ENCODE data around the gene KIAA1549. TPM values are rescaled to one million over a fixed set of nuclear protein-coding genes. Genes with fewer than 3 reads are reported as not detected.

The KIAA1549 gene
- total RNA-seq, 4 donors from 2014 or later, result 2.3 to 3.2 (median 2.8) TPM

DNA sequence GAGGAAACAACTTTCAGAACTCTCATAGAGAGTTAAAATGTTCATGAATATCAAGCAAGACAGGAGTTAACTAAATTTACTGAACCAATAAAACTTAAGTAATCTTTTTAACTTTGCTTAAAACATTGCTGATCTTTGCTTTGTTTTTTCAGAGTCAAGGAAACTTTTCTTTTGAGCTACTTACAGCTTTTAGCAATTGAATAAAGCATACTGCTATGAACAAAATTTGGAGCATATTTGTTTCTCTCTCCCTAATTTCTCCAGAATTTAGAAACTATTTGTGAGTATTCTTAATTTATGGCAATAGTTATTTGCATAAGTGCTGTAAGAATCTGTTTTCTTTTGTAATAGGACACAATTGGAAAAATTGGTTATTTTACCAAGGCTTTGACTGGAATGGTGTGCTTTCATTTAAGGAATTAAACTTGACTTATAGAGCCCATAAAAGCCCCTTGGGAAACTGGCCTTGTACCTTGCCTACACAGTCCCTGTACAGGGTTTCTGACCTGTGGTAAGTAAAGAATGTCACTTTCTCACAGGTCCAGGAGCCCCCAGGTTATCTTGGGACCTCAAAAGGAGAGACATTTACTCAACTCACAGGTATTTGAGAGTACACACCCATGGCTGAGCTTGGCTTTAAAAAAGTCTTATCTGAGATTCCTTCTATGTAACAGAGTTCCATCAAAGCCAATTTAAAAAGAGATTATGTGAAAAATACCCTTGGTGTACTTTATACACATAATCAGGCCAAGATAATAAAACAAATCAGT lies 23.3 kb upstream of the KIAA1549 start:
- TF ChIP-seq POLR2AphosphoS5 (IDR thresholded peaks at IDR 0.05) (no peak), EP300 (IDR thresholded peaks at IDR 0.05) (no peak), POLR2A (IDR thresholded peaks at IDR 0.05; ENCODE audit: low read depth) (no peak)
- TF ChIP-seq, protein P1, sequence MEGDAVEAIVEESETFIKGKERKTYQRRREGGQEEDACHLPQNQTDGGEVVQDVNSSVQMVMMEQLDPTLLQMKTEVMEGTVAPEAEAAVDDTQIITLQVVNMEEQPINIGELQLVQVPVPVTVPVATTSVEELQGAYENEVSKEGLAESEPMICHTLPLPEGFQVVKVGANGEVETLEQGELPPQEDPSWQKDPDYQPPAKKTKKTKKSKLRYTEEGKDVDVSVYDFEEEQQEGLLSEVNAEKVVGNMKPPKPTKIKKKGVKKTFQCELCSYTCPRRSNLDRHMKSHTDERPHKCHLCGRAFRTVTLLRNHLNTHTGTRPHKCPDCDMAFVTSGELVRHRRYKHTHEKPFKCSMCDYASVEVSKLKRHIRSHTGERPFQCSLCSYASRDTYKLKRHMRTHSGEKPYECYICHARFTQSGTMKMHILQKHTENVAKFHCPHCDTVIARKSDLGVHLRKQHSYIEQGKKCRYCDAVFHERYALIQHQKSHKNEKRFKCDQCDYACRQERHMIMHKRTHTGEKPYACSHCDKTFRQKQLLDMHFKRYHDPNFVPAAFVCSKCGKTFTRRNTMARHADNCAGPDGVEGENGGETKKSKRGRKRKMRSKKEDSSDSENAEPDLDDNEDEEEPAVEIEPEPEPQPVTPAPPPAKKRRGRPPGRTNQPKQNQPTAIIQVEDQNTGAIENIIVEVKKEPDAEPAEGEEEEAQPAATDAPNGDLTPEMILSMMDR (IDR thresholded peaks at IDR 0.05), result no peak
- Histone ChIP-seq H3K4me1 (no peaks in the 10 kb centered on the region), H3K4me3 (no peak overlapping the region), H3K27ac (replicated peaks in 1 of 4) (no peak overlapping the region), H3K36me3 (no peaks in the 10 kb centered on the region), H3K9me3 (peaks cover 0 to 9% (median 0%) of the 10 kb centered on the region in 4 donors), H3K27me3 (no peaks in the 10 kb centered on the region)
- peak; percentile 21 for DNase-seq (ENCODE audit: extremely low spot score)
- intact Hi-C loops (cut with DNase I), result no loop called here

DNA sequence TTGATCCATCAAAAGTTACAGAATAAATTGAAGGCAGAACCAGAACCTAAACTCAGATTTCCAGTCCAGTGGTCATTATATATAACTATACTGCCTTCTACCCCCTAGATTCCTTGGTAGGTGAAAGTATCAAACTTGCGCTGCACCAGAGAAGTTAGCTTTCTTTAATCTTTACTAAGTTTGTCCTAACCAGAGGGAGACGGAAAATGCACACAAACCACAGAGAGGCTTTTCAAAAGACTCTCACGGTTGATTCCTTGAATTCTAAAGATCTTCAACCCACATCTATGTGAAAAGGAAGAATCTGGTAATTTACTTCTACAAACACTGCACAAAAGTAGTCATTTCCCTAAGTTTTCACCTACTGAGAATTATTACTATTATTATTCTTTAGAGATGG lies 18.2 kb upstream of the KIAA1549 start:
- TF ChIP-seq, protein P1 (IDR thresholded peaks at IDR 0.05), result no peak
- no peak overlapping the region for H3K4me3 ChIP-seq

DNA sequence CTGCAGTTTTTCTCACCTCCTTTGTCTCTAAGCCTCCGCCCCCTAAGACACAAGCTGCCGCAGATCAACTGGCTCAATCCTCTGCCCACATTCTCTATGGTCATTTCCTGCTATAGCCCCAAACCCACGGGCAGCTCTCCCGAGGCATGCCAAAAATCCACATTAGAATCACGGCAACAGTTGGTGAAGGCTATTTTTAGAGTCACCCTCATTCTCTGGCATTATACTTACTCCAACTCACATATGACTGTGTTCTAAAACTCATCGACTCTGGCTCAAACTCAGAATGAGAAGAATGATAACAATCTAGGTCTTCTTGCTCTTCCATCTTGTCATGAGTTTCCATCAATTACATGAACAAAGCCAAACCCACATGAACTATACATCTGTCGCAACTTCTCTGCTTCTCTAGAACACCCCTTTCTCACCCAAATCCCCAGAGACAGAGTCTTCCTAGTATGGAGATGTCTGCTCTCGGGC lies 10.9 kb upstream of the KIAA1549 start:
- no peaks in the 10 kb centered on the region for H3K36me3 ChIP-seq
- intact Hi-C loops (cut with DNase I), result no loop called here
- H3K9me3 ChIP-seq, result peaks cover 0 to 9% (median 8%) of the 10 kb centered on the region in 4 donors
- 68% methylated on average over 8 of the region's 8 CpGs for WGBS
- no peak for DNase-seq (ENCODE audit: extremely low spot score)
- H3K27ac ChIP-seq (replicated peaks in 1 of 4), result no peak overlapping the region
- H3K4me3 ChIP-seq, result no peak overlapping the region
- H3K4me1 ChIP-seq, result no peaks in the 10 kb centered on the region
- TF ChIP-seq, protein P1 (IDR thresholded peaks at IDR 0.05), result no peak
- TF ChIP-seq POLR2AphosphoS5 (IDR thresholded peaks at IDR 0.05) (no peak), EP300 (IDR thresholded peaks at IDR 0.05) (no peak), POLR2A (IDR thresholded peaks at IDR 0.05; ENCODE audit: low read depth) (no peak)
- no peaks in the 10 kb centered on the region for H3K27me3 ChIP-seq

More for the DNA sequence above, 18.2 kb upstream of the KIAA1549 start:
- H3K36me3 ChIP-seq, result no peaks in the 10 kb centered on the region
- no peak overlapping the region for H3K27ac ChIP-seq (replicated peaks in 1 of 4)
- 85% methylated on average over 3 of the region's 3 CpGs for WGBS
- peaks cover 0 to 4% (median 0%) of the 10 kb centered on the region in 4 donors for H3K9me3 ChIP-seq
- no peak for DNase-seq (ENCODE audit: extremely low spot score)
- H3K27me3 ChIP-seq, result no peaks in the 10 kb centered on the region
- intact Hi-C loops (cut with DNase I), result no loop called here
- H3K4me1 ChIP-seq, result no peaks in the 10 kb centered on the region

- H3K9me3 ChIP-seq, result peaks cover 0 to 12% (median 8%) of the 10 kb centered on the region in 4 donors
- WGBS, result 100% methylated on average over 1 of the region's 1 CpG
- H3K27me3 ChIP-seq, result no peaks in the 10 kb centered on the region
- no peak for TF ChIP-seq POLR2AphosphoS5 (IDR thresholded peaks at IDR 0.05)
- no peak overlapping the region for H3K4me3 ChIP-seq
- no peaks in the 10 kb centered on the region for H3K36me3 ChIP-seq
- intact Hi-C loops (cut with DNase I), result loop anchor here (10.0 kb wide), 1 partner anchor 103 kb away; no protein-coding TSS in a partner anchor
- DNase-seq (ENCODE audit: extremely low spot score), result no peak
- no peaks in the 10 kb centered on the region for H3K4me1 ChIP-seq
- H3K27ac ChIP-seq (replicated peaks in 1 of 4), result no peak overlapping the region
Measured at GRCh38 chr7:138987686-138988085, 6.5 kb upstream of the KIAA1549 start.

- 30% methylated on average over 14 of the region's 14 CpGs for WGBS
- intact Hi-C loops (cut with DNase I), result loop anchor here (10.0 kb wide), 1 partner anchor 97 kb away; no protein-coding TSS in a partner anchor
- Histone ChIP-seq H3K36me3 (no peaks in the 10 kb centered on the region), H3K4me1 (peaks cover 0 to 22% (median 20%) of the 10 kb centered on the region in 4 donors), H3K27ac (replicated peaks in 1 of 4) (peak overlapping the region in 2 of 4 donors; percentile 46 to 64), H3K4me3 (peak overlapping the region; percentile 59 to 74 (median 65)), H3K9me3 (peaks cover 0 to 4% (median under 1%) of the 10 kb centered on the region in 4 donors), H3K27me3 (no peaks in the 10 kb centered on the region)
- no peak for DNase-seq (ENCODE audit: extremely low spot score)
- TF ChIP-seq, protein P1 (IDR thresholded peaks at IDR 0.05), result no peak
- TF ChIP-seq POLR2AphosphoS5 (IDR thresholded peaks at IDR 0.05), result no peak
- TF ChIP-seq POLR2A (IDR thresholded peaks at IDR 0.05; ENCODE audit: low read depth), result no peak
- TF ChIP-seq EP300 (IDR thresholded peaks at IDR 0.05), result no peak
Measured at GRCh38 chr7:138982204-138982623, 1.0 kb upstream of the KIAA1549 start.
